Kidney (tissue), 14 donors: ENCODE results near the gene C9orf78. TPM values are rescaled to one million over a fixed set of nuclear protein-coding genes. Genes with fewer than 3 reads are reported as not detected.

ENCODE experiments used
- DNase-seq, 5 donors: peaks; one replicate each; pipeline ENCODE4 v3.0.0-alpha.2; 2013 to 2020
- FAIRE-seq: peaks from 2 replicates; lab custom pipeline; 2012; peaks lifted over from hg19 to GRCh38; lab: Jason Lieb, UNC
- H3K27ac ChIP-seq, 2 donors: one replicate each; pipeline ENCODE4 v1.7.0; 2013; ENCODE audit warnings: low read depth in 2 of 2, low read length in 2 of 2, inconsistent platforms in 1 of 2
- H3K27me3 ChIP-seq: one replicate; pipeline ENCODE4 v1.7.1; 2013; ENCODE audit warnings: low read length, inconsistent platforms; ENCODE audit not compliant: control insufficient read depth, insufficient read depth
- H3K36me3 ChIP-seq, 3 donors: one replicate each; pipeline versions ENCODE4 v1.7.0 to v1.7.1; 2013; ENCODE audit warnings: low read length in 3 of 3, control low read depth in 1 of 3, inconsistent platforms in 1 of 3; ENCODE audit not compliant: insufficient read depth in 3 of 3, control insufficient read depth in 2 of 3
- H3K4me1 ChIP-seq, 3 donors: one replicate each; pipeline versions ENCODE4 v1.7.0 to v1.7.1; 2013; ENCODE audit warnings: low read length in 3 of 3, inconsistent platforms in 1 of 3, low read depth in 1 of 3; ENCODE audit not compliant: control insufficient read depth in 2 of 3, insufficient read depth in 2 of 3
- H3K4me3 ChIP-seq, 3 donors: one replicate each; pipeline versions ENCODE4 v1.7.0 to v1.8.1; 2013; ENCODE audit warnings: low read length in 3 of 3, control low read depth in 1 of 3, inconsistent platforms in 1 of 3
- H3K9ac ChIP-seq, 3 donors: one replicate each; pipeline versions ENCODE4 v1.7.0 to v1.7.1; 2013; ENCODE audit warnings: low read length in 3 of 3, control low read depth in 1 of 3, inconsistent platforms in 1 of 3
- H3K9me3 ChIP-seq, 3 donors: one replicate each; pipeline versions ENCODE4 v1.7.0 to v1.7.1; 2013; ENCODE audit warnings: low read length in 3 of 3, control low read depth in 1 of 3, inconsistent platforms in 1 of 3; ENCODE audit not compliant: control insufficient read depth in 2 of 3, insufficient read depth in 1 of 3
- intact Hi-C: fragments of 100-400 bp; cut with DNase I; formaldehyde crosslinking; loops from one replicate; pipeline ENCODE4 v1.11.1; 2022
- polyA plus RNA-seq: library from polyadenylated mRNA; stranded (reverse); fragments of 350-450 nt; fragmentation: Illumina TruSeq; extraction: RNeasy Lipid Tissue Mini Kit (QIAGEN cat#74804); gene quantifications from one replicate; pipeline ENCODE4 v1.2.3, GENCODE V29; 2014; ENCODE audit warnings: low read depth, low replicate concordance; ENCODE audit not compliant: insufficient read depth
- total RNA-seq: library from RNA; stranded (reverse); fragmentation: NEBNext Ultra II Directional; extraction: Animal tissue kit (Norgen Biotek cat#: 25700); gene quantifications from one replicate; pipeline ENCODE4 v1.2.1, GENCODE V29; 2021
- TF ChIP-seq, protein P1 (sequence below): IDR thresholded peaks from 3 replicates; pipeline ENCODE4 v1.5.1; 2012; ENCODE audit warnings: mild to moderate bottlenecking, moderate library complexity, borderline replicate concordance; ENCODE audit not compliant: insufficient read depth; ENCODE audit errors: extremely low read depth
- donor health status: control.
- donor health status: control.
- donor health status: control.
- donor health status: control.
- donor health status: control.
- donor health status: DM: yes; HTN: yes; CAD: no.
- donor health status: Normal renal cell carcinoma (clear cell type).

C9orf78 gene
- total and polyA plus RNA-seq, 2 donors from 2014 or later, result 39.7 to 62.1 TPM

DNA sequence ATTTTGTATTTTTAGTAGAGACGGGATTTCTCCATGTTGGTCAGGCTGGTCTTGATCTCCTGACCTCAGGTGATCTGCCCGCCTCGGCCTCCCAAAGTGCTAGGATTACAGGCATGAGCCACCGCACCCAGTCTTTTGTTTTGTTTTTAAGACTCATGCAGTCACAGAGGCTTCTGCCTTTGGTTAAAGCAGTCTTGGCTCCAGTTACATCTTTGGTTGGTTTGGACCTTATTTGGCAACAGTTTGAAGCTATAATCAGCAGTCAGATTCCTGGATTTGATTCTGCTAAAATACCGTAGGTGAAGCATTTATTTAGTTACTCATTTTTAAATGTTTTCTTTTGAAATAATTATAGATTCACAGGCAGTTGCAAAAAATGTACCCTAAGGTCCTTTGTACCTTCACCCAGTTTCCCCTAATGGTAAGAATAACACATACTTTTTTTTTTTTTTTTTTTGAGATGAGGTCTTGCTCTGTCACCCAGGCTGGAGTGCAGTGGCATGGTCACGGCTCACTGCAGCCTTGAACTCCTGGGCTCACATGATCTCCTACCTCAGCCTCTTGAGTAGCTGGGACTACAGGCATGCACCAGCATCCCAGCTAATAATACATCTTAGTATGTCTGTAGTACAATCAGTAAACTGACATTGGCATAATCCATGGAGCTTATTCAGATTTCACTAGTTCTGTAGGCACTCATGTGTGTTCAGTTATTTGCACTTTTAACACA lies 15.9 kb upstream of the C9orf78 start:
- no peak for FAIRE-seq
- Histone ChIP-seq H3K27me3 (no peaks in the 10 kb centered on the region), H3K9ac (no peak overlapping the region), H3K9me3 (no peaks in the 10 kb centered on the region), H3K36me3 (peaks cover 7 to 30% (median 25%) of the 10 kb centered on the region in 3 donors), H3K4me3 (no peak overlapping the region), H3K4me1 (peaks cover 0 to 7% (median 2%) of the 10 kb centered on the region in 3 donors), H3K27ac (peak overlapping the region; percentile 52 to 69)
- intact Hi-C loops, result no loop called here
- peak in 2 of 5 donors; percentile 16 to 37 for DNase-seq
- TF ChIP-seq, protein P1, sequence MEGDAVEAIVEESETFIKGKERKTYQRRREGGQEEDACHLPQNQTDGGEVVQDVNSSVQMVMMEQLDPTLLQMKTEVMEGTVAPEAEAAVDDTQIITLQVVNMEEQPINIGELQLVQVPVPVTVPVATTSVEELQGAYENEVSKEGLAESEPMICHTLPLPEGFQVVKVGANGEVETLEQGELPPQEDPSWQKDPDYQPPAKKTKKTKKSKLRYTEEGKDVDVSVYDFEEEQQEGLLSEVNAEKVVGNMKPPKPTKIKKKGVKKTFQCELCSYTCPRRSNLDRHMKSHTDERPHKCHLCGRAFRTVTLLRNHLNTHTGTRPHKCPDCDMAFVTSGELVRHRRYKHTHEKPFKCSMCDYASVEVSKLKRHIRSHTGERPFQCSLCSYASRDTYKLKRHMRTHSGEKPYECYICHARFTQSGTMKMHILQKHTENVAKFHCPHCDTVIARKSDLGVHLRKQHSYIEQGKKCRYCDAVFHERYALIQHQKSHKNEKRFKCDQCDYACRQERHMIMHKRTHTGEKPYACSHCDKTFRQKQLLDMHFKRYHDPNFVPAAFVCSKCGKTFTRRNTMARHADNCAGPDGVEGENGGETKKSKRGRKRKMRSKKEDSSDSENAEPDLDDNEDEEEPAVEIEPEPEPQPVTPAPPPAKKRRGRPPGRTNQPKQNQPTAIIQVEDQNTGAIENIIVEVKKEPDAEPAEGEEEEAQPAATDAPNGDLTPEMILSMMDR, result no peak

GRCh38 chr9:129849901-129850300 lies 14.8 kb upstream of the C9orf78 start:
- peaks cover 0 to 7% (median 2%) of the 10 kb centered on the region in 3 donors for H3K4me1 ChIP-seq
- no peak overlapping the region for H3K9ac ChIP-seq
- intact Hi-C loops, result no loop called here
- TF ChIP-seq, protein P1, result no peak
- no peaks in the 10 kb centered on the region for H3K9me3 ChIP-seq
- no peaks in the 10 kb centered on the region for H3K27me3 ChIP-seq
- no peak overlapping the region for H3K4me3 ChIP-seq
- H3K36me3 ChIP-seq, result peaks cover 7 to 25% (median 22%) of the 10 kb centered on the region in 3 donors
- FAIRE-seq (no peak), DNase-seq (no peak)
- peak overlapping the region in 1 of 2 donors; percentile 52 for H3K27ac ChIP-seq

GRCh38 chr9:129848712-129849441 lies 13.8 kb upstream of the C9orf78 start:
- intact Hi-C loops, result no loop called here
- no peak overlapping the region for H3K9ac ChIP-seq
- TF ChIP-seq, protein P1, result no peak
- H3K27ac ChIP-seq, result no peak overlapping the region
- no peak for DNase-seq
- no peak overlapping the region for H3K4me3 ChIP-seq
- H3K27me3 ChIP-seq, result no peaks in the 10 kb centered on the region
- H3K36me3 ChIP-seq, result peaks cover 7 to 20% (median 19%) of the 10 kb centered on the region in 3 donors
- H3K4me1 ChIP-seq, result peaks cover 0 to 7% (median 2%) of the 10 kb centered on the region in 3 donors
- no peaks in the 10 kb centered on the region for H3K9me3 ChIP-seq
- no peak for FAIRE-seq
